Uterine smooth muscle cell (primary cell): Measurements from ENCODE around the gene ACTL9. TPM values are rescaled to one million over a fixed set of nuclear protein-coding genes. Genes with fewer than 3 reads are reported as not detected.

ENCODE experiments used
- total RNA-seq: library from RNA; depleted of rRNA; stranded (reverse); fragments of >200 nt; gene quantifications from 2 replicates; pipeline ENCODE4 v1.2.3, GENCODE V29; 2014

ACTL9 gene, protein sequence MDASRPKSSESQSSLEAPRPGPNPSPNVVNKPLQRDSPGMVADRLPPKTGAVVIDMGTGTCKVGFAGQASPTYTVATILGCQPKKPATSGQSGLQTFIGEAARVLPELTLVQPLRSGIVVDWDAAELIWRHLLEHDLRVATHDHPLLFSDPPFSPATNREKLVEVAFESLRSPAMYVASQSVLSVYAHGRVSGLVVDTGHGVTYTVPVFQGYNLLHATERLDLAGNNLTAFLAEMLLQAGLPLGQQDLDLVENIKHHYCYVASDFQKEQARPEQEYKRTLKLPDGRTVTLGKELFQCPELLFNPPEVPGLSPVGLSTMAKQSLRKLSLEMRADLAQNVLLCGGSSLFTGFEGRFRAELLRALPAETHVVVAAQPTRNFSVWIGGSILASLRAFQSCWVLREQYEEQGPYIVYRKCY
- total RNA-seq, result not detected in 2 replicates

DNA sequence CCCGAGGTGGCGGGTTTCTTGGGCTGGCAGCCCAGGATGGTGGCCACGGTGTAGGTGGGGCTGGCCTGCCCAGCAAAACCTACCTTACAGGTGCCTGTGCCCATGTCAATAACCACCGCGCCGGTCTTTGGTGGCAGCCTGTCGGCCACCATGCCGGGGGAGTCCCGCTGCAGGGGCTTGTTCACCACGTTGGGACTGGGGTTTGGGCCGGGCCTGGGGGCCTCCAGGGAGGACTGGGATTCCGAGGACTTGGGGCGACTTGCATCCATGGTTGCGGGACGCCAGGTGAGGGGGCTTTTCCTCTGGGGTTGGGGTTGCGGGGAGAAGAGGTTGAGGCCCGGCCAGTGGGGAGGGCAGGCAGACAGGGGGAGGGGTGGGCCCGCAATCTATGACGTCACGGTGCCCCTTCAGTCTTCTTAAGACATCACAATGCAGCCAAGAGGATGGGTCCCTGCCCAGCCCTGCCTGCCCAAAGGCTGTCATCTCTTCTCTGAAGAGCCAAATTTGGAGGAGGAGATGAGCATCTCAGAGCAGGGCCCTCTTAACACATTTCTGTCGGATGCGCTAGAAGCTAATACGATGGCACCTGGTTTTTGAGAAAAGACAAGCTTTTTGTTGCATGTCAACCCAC is at the start of gene ACTL9:
Gene ACTL9, minus strand, starts transcription at position 363 of the 631 bp plus-strand sequence. Its CDS starts 94 bp downstream, at position 269.

DNA sequence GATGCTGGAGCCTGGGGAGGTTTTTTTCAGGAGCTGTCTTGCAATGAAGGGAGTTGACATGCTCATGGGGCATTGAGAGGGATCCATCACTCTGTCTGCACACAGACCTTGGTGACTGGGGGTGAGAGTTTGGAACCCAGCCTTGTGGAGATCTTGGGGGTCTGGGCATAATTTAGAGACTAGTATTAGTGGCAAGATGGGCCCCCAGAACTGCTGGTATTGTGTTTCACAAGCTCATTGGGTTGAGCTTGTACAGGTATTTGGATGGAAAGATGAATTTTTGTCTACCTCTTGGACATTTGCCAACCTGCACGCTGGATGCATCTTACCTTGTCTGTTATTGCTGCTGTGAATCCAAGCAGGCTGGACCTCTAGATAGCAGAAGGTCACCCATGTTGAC is 22.7 kb upstream of the ACTL9 start, which contains the start of gene OR2Z1:
Gene OR2Z1, plus strand, starts transcription at position 301 of the 400 bp plus-strand sequence. CDS start 9,395 bp downstream, outside the sequence.

Other genes with a start within 250 kb of the ACTL9 start
- gene PRAM1, start 196.2 kb downstream of the ACTL9 start, total RNA-seq, result not detected in 2 replicates
- gene ZNF414, start 184.6 kb downstream of the ACTL9 start, total RNA-seq, result 4.0 and 5.2 TPM in 2 replicates
- gene MYO1F, start 121.4 kb downstream of the ACTL9 start, total RNA-seq, result 0.12 and 0.22 TPM in 2 replicates
- 5.2 and 14.6 TPM in 2 replicates for gene ADAMTS10, start 88.1 kb downstream of the ACTL9 start, total RNA-seq
- gene NFILZ, start 68.2 kb downstream of the ACTL9 start, total RNA-seq, result not detected in 2 replicates
- not detected in 2 replicates for gene OR2Z1, start 22.8 kb upstream of the ACTL9 start, total RNA-seq
- 23.0 and 41.4 TPM in 2 replicates for gene ZNF558, start 133.5 kb upstream of the ACTL9 start, total RNA-seq
- gene MBD3L1, start 133.6 kb upstream of the ACTL9 start, total RNA-seq, result not detected in 2 replicates